LNCaP clone FGC (cell line): ENCODE data around the gene RAB25.

ENCODE experiments used
- DNase-seq: peaks from one replicate; pipeline ENCODE4 v3.0.0-alpha.2; 2011; ENCODE audit warnings: low read depth
- H3K4me3 ChIP-seq: 2 replicates; pipeline ENCODE4 v1.5.1; 2011; ENCODE audit warnings: mild to moderate bottlenecking, low read depth, low read length, control low read depth
- CTCF ChIP-seq: IDR thresholded peaks from 2 replicates; pipeline ENCODE4 v1.5.1; 2012; ENCODE audit warnings: mild to moderate bottlenecking; ENCODE audit not compliant: control insufficient read depth, insufficient read depth; ENCODE audit errors: extremely low read depth

Gene RAB25

GRCh38 chr1:156078728-156079127 lies 17.8 kb downstream of the RAB25 start:
- DNase-seq, result no peak
- TF ChIP-seq CTCF, result no peak
- no peak overlapping the region for H3K4me3 ChIP-seq

GRCh38 chr1:156079762-156080161 lies 18.8 kb downstream of the RAB25 start:
- no peak overlapping the region for H3K4me3 ChIP-seq
- no peak for DNase-seq
- TF ChIP-seq CTCF, result no peak

- DNase-seq, result no peak
- no peak for TF ChIP-seq CTCF
- H3K4me3 ChIP-seq, result peak overlapping the region; percentile 84
Measured at GRCh38 chr1:156080241-156080862, 19.4 kb downstream of the RAB25 start.

- peak overlapping the region; percentile 84 for H3K4me3 ChIP-seq
- no peak for TF ChIP-seq CTCF
- DNase-seq, result no peak
Measured at GRCh38 chr1:156080863-156081179, 19.9 kb downstream of the RAB25 start.

DNA sequence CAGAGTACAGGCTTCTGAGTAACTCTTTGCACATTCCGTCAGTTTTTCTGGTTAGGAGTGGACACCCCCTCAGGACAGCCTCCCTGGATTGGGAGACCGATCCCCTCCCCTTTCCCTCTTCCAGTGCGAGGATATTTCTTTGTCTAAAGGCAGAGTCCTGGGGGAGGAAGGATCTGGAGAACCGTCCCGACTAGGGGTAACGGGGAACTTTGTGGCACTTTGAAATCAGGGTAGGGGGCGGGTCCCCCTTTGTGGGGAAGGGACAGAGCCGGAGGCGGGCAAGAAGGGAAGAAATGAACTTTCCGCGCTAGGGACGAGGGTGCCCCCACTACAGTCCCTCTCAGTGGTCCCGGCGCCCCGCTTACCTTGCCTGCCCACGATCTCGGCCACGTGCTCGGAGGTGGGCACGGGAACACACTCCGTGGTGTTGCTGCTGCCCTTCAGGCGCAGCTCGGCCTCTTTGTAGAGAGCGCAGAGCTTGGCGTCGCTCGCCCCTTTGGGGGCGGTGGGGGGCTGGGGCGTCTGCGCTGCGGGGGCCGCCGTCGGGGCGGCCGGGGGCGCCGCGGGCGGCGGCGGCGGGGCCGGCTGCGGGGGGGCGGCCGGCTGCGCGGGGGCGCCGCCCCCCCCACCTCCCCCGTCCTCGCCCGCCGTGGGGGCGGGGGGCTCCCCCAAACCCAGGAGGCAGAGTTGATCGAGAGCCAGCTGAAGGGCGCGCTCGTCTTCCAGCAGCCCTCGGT lies 20.4 kb downstream of the RAB25 start:
- TF ChIP-seq CTCF, result no peak
- no peak for DNase-seq
- H3K4me3 ChIP-seq, result peak overlapping the region; percentile 84

- H3K4me3 ChIP-seq, result peak overlapping the region; percentile 84
- TF ChIP-seq CTCF, result no peak
- no peak for DNase-seq
Measured at GRCh38 chr1:156081917-156082308, 21.0 kb downstream of the RAB25 start.
